Tibial nerve (tissue), 4 donors: Measurements from ENCODE around the gene GHRH. TPM values are rescaled to one million over a fixed set of nuclear protein-coding genes. Genes with fewer than 3 reads are reported as not detected.

ENCODE experiments used
- DNase-seq, 2 donors: peaks; one replicate each; pipeline ENCODE4 v3.0.0-alpha.2; 2019; ENCODE audit warnings: low spot score in 2 of 2
- H3K27ac ChIP-seq, 4 donors: fragments of 200-600 bp; sonication (generic) in 3 of 4; one replicate each; pipeline ENCODE4 v1.5.1; 2017 to 2019; ENCODE audit warnings: mild to moderate bottlenecking in 1 of 4
- H3K27me3 ChIP-seq, 2 donors: fragments of 200-600 bp; sonication (generic) in 1 of 2; one replicate each; pipeline versions ENCODE4 v1.5.1 to v1.6.0; 2017 to 2019
- H3K36me3 ChIP-seq, 3 donors: fragments of 200-600 bp; sonication (generic); one replicate each; pipeline ENCODE4 v1.5.1; 2018 to 2019
- H3K4me1 ChIP-seq, 4 donors: fragments of 200-600 bp; sonication (generic) in 3 of 4; one replicate each; pipeline ENCODE4 v1.5.1; 2017 to 2019
- H3K4me3 ChIP-seq, 4 donors: fragments of 200-600 bp; sonication (generic) in 3 of 4; one replicate each; pipeline ENCODE4 v1.5.1; 2017 to 2019; ENCODE audit warnings: mild to moderate bottlenecking in 1 of 4, moderate library complexity in 1 of 4
- H3K9me3 ChIP-seq, 4 donors: fragments of 200-600 bp; sonication (generic) in 3 of 4; one replicate each; pipeline ENCODE4 v1.5.1; 2017 to 2019
- CTCF ChIP-seq, 5 experiments: fragments of 200-600 bp in 3 of 5; fragments of 450-650 bp in 2 of 5; sonication (generic) in 3 of 5; IDR thresholded peaks; one replicate each; pipeline ENCODE4 v1.5.1; 2016 to 2019; ENCODE audit warnings: antibody characterized with exemption in 5 of 5, mild to moderate bottlenecking in 3 of 5, moderate library complexity in 2 of 5
- EP300 ChIP-seq, 2 donors: sonication (generic); formaldehyde crosslinking; IDR thresholded peaks; one replicate each; pipeline ENCODE4 v1.6.1; 2017; ENCODE audit warnings: antibody characterized with exemption in 2 of 2, mild to moderate bottlenecking in 1 of 2
- POLR2A ChIP-seq, 2 donors: fragments of 450-650 bp; IDR thresholded peaks; one replicate each; pipeline ENCODE4 v1.6.1; 2017; ENCODE audit warnings: antibody characterized with exemption in 2 of 2, mild to moderate bottlenecking in 2 of 2, moderate library complexity in 2 of 2
- WGBS, 2 donors: methylation state at CpG; one replicate each; pipeline ENCODE4 v1.1.5; 2018; 5-methylcytosine and 5-hydroxymethylcytosine counted together
- total RNA-seq, 4 donors: library from RNA; depleted of rRNA; stranded (reverse); fragments of >200 nt; gene quantifications; one replicate each; pipeline ENCODE4 v1.1.0, GENCODE V29; 2016

GHRH gene
- total RNA-seq, 4 donors from 2014 or later = not detected

GRCh38 chr20:37259031-37259430, 2.6 kb downstream of the GHRH start:
- 67 to 71% methylated on average over 11 of the region's 11 CpGs for WGBS, 2 donors
- Histone ChIP-seq H3K4me3 (no peak overlapping the region), H3K4me1 (no peaks in the 10 kb centered on the region), H3K27ac (no peak overlapping the region), H3K27me3 (no peaks in the 10 kb centered on the region), H3K9me3 (peaks cover 0 to 11% (median 0%) of the 10 kb centered on the region in 4 donors), H3K36me3 (no peaks in the 10 kb centered on the region)
- DNase-seq = no peak
- TF ChIP-seq CTCF (IDR thresholded peaks at IDR 0.05) = no peak
- TF ChIP-seq POLR2A (IDR thresholded peaks at IDR 0.05) = no peak
- TF ChIP-seq EP300 (IDR thresholded peaks at IDR 0.05) = no peak

- peaks cover 0 to 12% (median 0%) of the 10 kb centered on the region in 4 donors for H3K9me3 ChIP-seq
- H3K4me3 ChIP-seq = no peak overlapping the region
- no peaks in the 10 kb centered on the region for H3K4me1 ChIP-seq
- TF ChIP-seq POLR2A (IDR thresholded peaks at IDR 0.05) = no peak
- TF ChIP-seq EP300 (IDR thresholded peaks at IDR 0.05) = no peak
- TF ChIP-seq CTCF (IDR thresholded peaks at IDR 0.05) = no peak
- H3K36me3 ChIP-seq = no peaks in the 10 kb centered on the region
- 61 to 68% methylated on average over 9 of the region's 9 CpGs for WGBS, 2 donors
- H3K27ac ChIP-seq = no peak overlapping the region
- no peak for DNase-seq
- no peaks in the 10 kb centered on the region for H3K27me3 ChIP-seq
Measured at GRCh38 chr20:37257988-37258387, 3.6 kb downstream of the GHRH start.

GRCh38 chr20:37257530-37257929, 4.1 kb downstream of the GHRH start:
- no peak for TF ChIP-seq POLR2A (IDR thresholded peaks at IDR 0.05)
- no peak for TF ChIP-seq CTCF (IDR thresholded peaks at IDR 0.05)
- TF ChIP-seq EP300 (IDR thresholded peaks at IDR 0.05) = no peak
- H3K27me3 ChIP-seq = no peaks in the 10 kb centered on the region
- no peaks in the 10 kb centered on the region for H3K4me1 ChIP-seq
- 61 to 63% methylated on average over 2 of the region's 2 CpGs for WGBS, 2 donors
- H3K4me3 ChIP-seq = no peak overlapping the region
- no peak for DNase-seq
- no peak overlapping the region for H3K27ac ChIP-seq
- H3K9me3 ChIP-seq = peaks cover 0 to 12% (median 0%) of the 10 kb centered on the region in 4 donors
- no peaks in the 10 kb centered on the region for H3K36me3 ChIP-seq

DNA sequence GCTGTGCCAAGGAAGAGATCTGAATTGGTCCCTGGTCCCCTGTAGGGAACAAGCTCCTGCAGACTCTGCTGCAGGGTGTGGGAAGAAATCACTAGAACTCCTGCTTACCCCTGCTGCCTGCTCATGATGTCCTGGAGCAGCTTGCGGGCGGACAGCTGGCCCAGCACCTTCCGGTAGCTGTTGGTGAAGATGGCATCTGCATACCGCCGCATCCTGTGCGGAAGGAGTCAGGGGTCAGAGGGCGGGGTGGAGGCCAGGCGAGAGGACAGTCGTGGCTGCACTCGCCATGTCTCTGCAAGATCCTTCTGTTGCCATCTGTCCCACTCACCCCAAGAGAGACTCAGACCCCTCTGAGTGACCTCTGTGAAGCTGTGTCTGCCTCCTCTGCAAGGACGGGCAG, 5.3 kb downstream of the GHRH start:
- TF ChIP-seq EP300 (IDR thresholded peaks at IDR 0.05) = no peak
- no peak for TF ChIP-seq POLR2A (IDR thresholded peaks at IDR 0.05)
- TF ChIP-seq CTCF (IDR thresholded peaks at IDR 0.05) = no peak
- WGBS, 2 donors = 77 to 81% methylated on average over 11 of the region's 11 CpGs
- Histone ChIP-seq H3K36me3 (no peaks in the 10 kb centered on the region), H3K4me1 (peaks cover 0 to 6% (median 0%) of the 10 kb centered on the region in 4 donors), H3K9me3 (peaks cover 0 to 12% (median 0%) of the 10 kb centered on the region in 4 donors), H3K4me3 (no peak overlapping the region), H3K27ac (no peak overlapping the region), H3K27me3 (no peaks in the 10 kb centered on the region)
- no peak for DNase-seq

- 84 to 85% methylated on average over 7 of the region's 7 CpGs for WGBS, 2 donors
- Histone ChIP-seq H3K36me3 (no peaks in the 10 kb centered on the region), H3K27ac (no peak overlapping the region), H3K4me1 (peaks cover 0 to 7% (median 0%) of the 10 kb centered on the region in 4 donors), H3K27me3 (no peaks in the 10 kb centered on the region), H3K4me3 (no peak overlapping the region), H3K9me3 (peaks cover 0 to 12% (median 0%) of the 10 kb centered on the region in 4 donors)
- TF ChIP-seq CTCF (IDR thresholded peaks at IDR 0.05) = no peak
- TF ChIP-seq POLR2A (IDR thresholded peaks at IDR 0.05) = no peak
- TF ChIP-seq EP300 (IDR thresholded peaks at IDR 0.05) = no peak
- no peak for DNase-seq
Measured at GRCh38 chr20:37254114-37254878, 7.3 kb downstream of the GHRH start.
